IMR-90 (cell line): Measurements from ENCODE around the gene PFDN6. TPM values are rescaled to one million over a fixed set of nuclear protein-coding genes. Genes with fewer than 3 reads are reported as not detected.
A peak's percentile ranks its signal among the peaks of the same experiment; 100 is the strongest.

Source experiments
- ATAC-seq: fragments of 200-7000 bp; cut with Tn5 transposase; 2 replicates; pipeline ENCODE4 v1.9.1; 2020; ENCODE audit warnings: low read depth, mild to moderate bottlenecking, moderate library complexity
- BruUV-seq: library from RNA; stranded (reverse); fragments of 400-500 nt; replicated peaks from 2 replicates; lab custom pipeline; 2021; lab: Mats Ljungman, UMichigan
- CTCF ChIA-PET: fragments of 300-600 bp; formaldehyde crosslinking; extraction: SDS; loops from one replicate; lab custom pipeline; 2021; ENCODE audit warnings: antibody characterized with exemption; lab: Yijun Ruan, JAX
- POLR2A ChIA-PET: fragments of 300-600 bp; sonication (Branson Sonifier 250); formaldehyde crosslinking; loops from one replicate; lab custom pipeline; 2022; ENCODE audit warnings: antibody characterized with exemption; ENCODE audit not compliant: unreplicated experiment; lab: Charles Lee
- DNase-seq: peaks from one replicate; pipeline ENCODE4 v3.0.0; 2013
- H2AFZ ChIP-seq: replicated peaks from 2 replicates; pipeline ENCODE3; 2013; ENCODE audit warnings: low read length, mild to moderate bottlenecking; ENCODE audit not compliant: poor library complexity
- H2AK5ac ChIP-seq: 2 replicates; pipeline ENCODE4 v1.6.1; 2013; ENCODE audit warnings: low read depth, low read length, inconsistent platforms
- H2AK9ac ChIP-seq: replicated peaks from 2 replicates; pipeline ENCODE3; 2013; ENCODE audit warnings: mild to moderate bottlenecking, low read depth, low read length, moderate library complexity; ENCODE audit not compliant: poor library complexity
- H2BK120ac ChIP-seq: 2 replicates; pipeline ENCODE4 v1.6.1; 2013; ENCODE audit warnings: low read depth, low read length, inconsistent platforms
- H2BK15ac ChIP-seq: 3 replicates; pipeline ENCODE4 v1.6.1; 2013; ENCODE audit warnings: low read depth, low read length, inconsistent platforms
- H2BK20ac ChIP-seq: 2 replicates; pipeline ENCODE4 v1.6.1; 2013; ENCODE audit warnings: low read depth, mild to moderate bottlenecking, inconsistent platforms, low read length, moderate library complexity
- H2BK5ac ChIP-seq: 2 replicates; pipeline ENCODE4 v1.6.1; 2013; ENCODE audit warnings: mild to moderate bottlenecking, low read depth, low read length, inconsistent platforms; ENCODE audit not compliant: poor library complexity, severe bottlenecking
- H3K14ac ChIP-seq: replicated peaks from 2 replicates; pipeline ENCODE4 v1.6.1; 2013; ENCODE audit warnings: low read depth, low read length, inconsistent platforms
- H3K18ac ChIP-seq: 2 replicates; pipeline ENCODE4 v1.6.1; 2013; ENCODE audit warnings: low read depth, low read length, control low read depth
- H3K23ac ChIP-seq: 2 replicates; pipeline ENCODE4 v1.6.1; 2013; ENCODE audit warnings: low read depth, low read length, inconsistent platforms
- H3K27ac ChIP-seq: 2 replicates; pipeline ENCODE4 v1.5.1; 2013; ENCODE audit warnings: mild to moderate bottlenecking, control low read depth, low read length; ENCODE audit not compliant: insufficient read depth
- H3K27me3 ChIP-seq: 2 replicates; pipeline ENCODE4 v1.6.1; 2013; ENCODE audit warnings: low read length; ENCODE audit not compliant: control insufficient read depth, insufficient read depth
- H3K36me3 ChIP-seq: 2 replicates; pipeline ENCODE4 v1.6.1; 2013; ENCODE audit warnings: low read length, mixed read lengths; ENCODE audit not compliant: control insufficient read depth, insufficient read depth
- H3K4ac ChIP-seq: 2 replicates; pipeline ENCODE4 v1.6.1; 2013; ENCODE audit warnings: low read depth, low read length, inconsistent platforms
- H3K4me1 ChIP-seq: 2 replicates; pipeline ENCODE4 v1.6.1; 2013; ENCODE audit warnings: low read length, mixed read lengths; ENCODE audit not compliant: control insufficient read depth, insufficient read depth
- H3K4me2 ChIP-seq: 2 replicates; pipeline ENCODE4 v1.6.1; 2013; ENCODE audit warnings: low read depth, mild to moderate bottlenecking, control low read depth, low read length, moderate library complexity
- H3K4me3 ChIP-seq: 2 replicates; pipeline ENCODE4 v1.5.1; 2013; ENCODE audit warnings: low read depth, mild to moderate bottlenecking, control low read depth, low read length, moderate library complexity; ENCODE audit not compliant: insufficient read depth
- H3K56ac ChIP-seq: 2 replicates; pipeline ENCODE4 v1.6.1; 2013; ENCODE audit warnings: low read length, inconsistent platforms; ENCODE audit not compliant: insufficient read depth; ENCODE audit errors: extremely low read depth
- H3K79me1 ChIP-seq, 2 experiments: 2 replicates each; pipeline ENCODE4 v1.6.1; 2013; ENCODE audit warnings: low read length in 2 of 2, inconsistent platforms in 1 of 2, low read depth in 1 of 2
- H3K9ac ChIP-seq: 2 replicates; pipeline ENCODE4 v1.6.1; 2013; ENCODE audit warnings: low read depth, low read length, control low read depth
- H3K9me1 ChIP-seq: 2 replicates; pipeline ENCODE4 v1.6.1; 2013; ENCODE audit warnings: low read length, inconsistent platforms; ENCODE audit not compliant: insufficient read depth
- H3K9me3 ChIP-seq: 2 replicates; pipeline ENCODE4 v1.6.1; 2013; ENCODE audit warnings: low read length; ENCODE audit not compliant: control insufficient read depth, insufficient read depth
- H4K20me1 ChIP-seq: 2 replicates; pipeline ENCODE4 v1.6.1; 2013; ENCODE audit warnings: low read length, inconsistent platforms; ENCODE audit not compliant: insufficient read depth
- H4K5ac ChIP-seq: 2 replicates; pipeline ENCODE4 v1.6.1; 2013; ENCODE audit warnings: mild to moderate bottlenecking, low read depth, low read length, control low read depth
- H4K8ac ChIP-seq, 2 experiments: 2 replicates each; pipeline ENCODE4 v1.6.1; 2013; ENCODE audit warnings: low read depth in 2 of 2, low read length in 2 of 2, control low read depth in 1 of 2, inconsistent platforms in 1 of 2
- H4K91ac ChIP-seq: 2 replicates; pipeline ENCODE4 v1.6.1; 2013; ENCODE audit warnings: low read depth, low read length, inconsistent platforms; ENCODE audit not compliant: insufficient read depth
- BHLHE40 ChIP-seq: fragments of 150-350 bp; IDR thresholded peaks from 2 replicates; pipeline ENCODE4 v1.6.1; 2016; ENCODE audit warnings: mild to moderate bottlenecking, low read depth, low read length
- CEBPB ChIP-seq: IDR thresholded peaks from 2 replicates; pipeline ENCODE4 v1.6.1; 2012; ENCODE audit warnings: low read depth, low read length, improper control_type of control experiment
- FOS ChIP-seq: fragments of 150-350 bp; IDR thresholded peaks from 2 replicates; pipeline ENCODE4 v1.6.1; 2016; ENCODE audit warnings: low read depth, low read length
- MAFK ChIP-seq: IDR thresholded peaks from 2 replicates; pipeline ENCODE4 v1.6.1; 2012; ENCODE audit warnings: low read depth, low read length, improper control_type of control experiment
- MXI1 ChIP-seq: IDR thresholded peaks from 2 replicates; pipeline ENCODE4 v1.6.1; 2012; ENCODE audit warnings: low read depth, mild to moderate bottlenecking, low read length, moderate library complexity, borderline replicate concordance
- POLR2A ChIP-seq: IDR thresholded peaks from 2 replicates; pipeline ENCODE4 v1.6.1; 2012; ENCODE audit warnings: mild to moderate bottlenecking, low read depth, low read length
- RAD21 ChIP-seq: IDR thresholded peaks from 2 replicates; pipeline ENCODE4 v1.6.1; 2012; ENCODE audit warnings: low read length, improper control_type of control experiment
- SMC3 ChIP-seq: fragments of 150-350 bp; IDR thresholded peaks from 2 replicates; pipeline ENCODE4 v1.6.1; 2016; ENCODE audit warnings: low read depth, mild to moderate bottlenecking, antibody characterized with exemption, low read length, moderate library complexity
- dilution Hi-C: fragments of 300-500 bp; cut with HindIII; formaldehyde crosslinking; loops from one replicate; pipeline ENCODE4 v1.14.3; 2018; ENCODE audit warnings: low sequenced_read_pairs; ENCODE audit not compliant: unreplicated experiment
- in situ Hi-C: fragments of 300-500 bp; cut with MboI; formaldehyde crosslinking; loops from 3 replicates; pipeline ENCODE4 v1.14.3; 2019; ENCODE audit warnings: low sequenced_read_pairs, inconsistent platforms, mixed read lengths
- intact Hi-C: fragments of 100-400 bp; cut with micrococcal nuclease; formaldehyde crosslinking; loops from 2 replicates; pipeline ENCODE4 v1.10.0; 2022
- polyA plus RNA-seq, 3 experiments: library from polyadenylated mRNA; depleted of rRNA; stranded (reverse); fragments of >200 nt; gene quantifications; 2 replicates each; pipeline ENCODE4 v1.2.3, GENCODE V29; 2012; ENCODE audit warnings: low replicate concordance in 1 of 3
- total RNA-seq: library from RNA; depleted of rRNA; stranded (reverse); fragments of >200 nt; gene quantifications from 2 replicates; pipeline ENCODE4 v1.2.3, GENCODE V29; 2012
- TF ChIP-seq, protein P1 (sequence below): fragments of 150-350 bp; IDR thresholded peaks from 2 replicates; pipeline ENCODE4 v1.6.1; 2017; ENCODE audit warnings: mild to moderate bottlenecking, antibody characterized with exemption, low read length, low read depth
- TF ChIP-seq, protein P2 (sequence below): fragments of 150-350 bp; IDR thresholded peaks from 2 replicates; pipeline ENCODE4 v1.6.1; 2016; ENCODE audit warnings: low read depth, mild to moderate bottlenecking, low read length, moderate library complexity, borderline replicate concordance

PFDN6 gene
- total and polyA plus RNA-seq, 2 of the 4 experiments (the other 2 are of a cell fraction), result 24.4 to 92.1 TPM

DNA sequence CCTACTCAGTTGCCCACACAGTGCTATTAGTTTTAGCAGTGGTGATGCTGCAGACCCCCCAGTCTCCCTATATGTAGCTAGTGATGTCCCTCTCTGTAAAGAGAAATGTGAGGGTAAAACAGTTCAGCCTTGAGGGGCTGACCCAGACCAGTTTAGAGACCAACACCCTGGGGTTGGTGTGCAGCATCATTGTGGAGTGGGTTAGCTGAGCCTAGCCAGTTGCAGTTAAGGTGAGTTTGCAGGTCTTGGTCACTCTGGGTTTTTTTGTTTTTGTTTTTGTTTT, 12.9 kb upstream of the PFDN6 start:
- Histone ChIP-seq H4K5ac (peak overlapping the region; percentile 3; the same call in 1 of the 2 replicates), H3K4me1 (peaks cover 14% of the 10 kb centered on the region), H3K23ac (peak overlapping the region; percentile 36; the same call in 1 of the 2 replicates), H2BK120ac (no peak overlapping the region), H3K36me3 (peaks cover 61% of the 10 kb centered on the region), H3K56ac (peak overlapping the region; percentile 16; the same call in 1 of the 2 replicates), H3K9me1 (peaks cover 9% of the 10 kb centered on the region), H4K20me1 (peaks cover 80% of the 10 kb centered on the region), H2BK5ac (peak overlapping the region; percentile 7), H4K91ac (0 out of 2 replicates have a peak overlapping the region, but pooled peaks have one; percentile 12), H3K9me3 (no peaks in the 10 kb centered on the region), H3K4me2 (peak overlapping the region; percentile 71), H2BK20ac (no peak overlapping the region), H3K18ac (no peak overlapping the region), H3K27ac (peak overlapping the region; percentile 26), H4K8ac (peak overlapping the region; percentile 27 to 84; a peak in 3 of 4 replicates), H2AK5ac (0 out of 2 replicates have a peak overlapping the region, but pooled peaks have one; percentile 59), H3K14ac (peak overlapping the region; percentile 20), H3K79me1 (peaks cover 16 to 52% of the 10 kb centered on the region in 2 experiments), H2BK15ac (no peak overlapping the region), H3K4ac (peak overlapping the region; percentile 57), H3K9ac (peak overlapping the region; percentile 62), H2AK9ac (peak overlapping the region; percentile 21), H3K27me3 (no peaks in the 10 kb centered on the region), H3K4me3 (peak overlapping the region; percentile 46), H2AFZ (no peak overlapping the region)
- ATAC-seq, result no peak
- DNase-seq, result no peak
- intact Hi-C loops (no loop called here), dilution Hi-C loops (no loop called here), in situ Hi-C loops (no loop called here)
- BruUV-seq, result no TSS peak
- TF ChIP-seq BHLHE40, result no peak
- TF ChIP-seq MAFK, result no peak
- no peak for TF ChIP-seq POLR2A
- TF ChIP-seq FOS, result no peak
- TF ChIP-seq, protein P1, sequence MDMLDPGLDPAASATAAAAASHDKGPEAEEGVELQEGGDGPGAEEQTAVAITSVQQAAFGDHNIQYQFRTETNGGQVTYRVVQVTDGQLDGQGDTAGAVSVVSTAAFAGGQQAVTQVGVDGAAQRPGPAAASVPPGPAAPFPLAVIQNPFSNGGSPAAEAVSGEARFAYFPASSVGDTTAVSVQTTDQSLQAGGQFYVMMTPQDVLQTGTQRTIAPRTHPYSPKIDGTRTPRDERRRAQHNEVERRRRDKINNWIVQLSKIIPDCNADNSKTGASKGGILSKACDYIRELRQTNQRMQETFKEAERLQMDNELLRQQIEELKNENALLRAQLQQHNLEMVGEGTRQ, result no peak
- TF ChIP-seq CEBPB, result no peak
- TF ChIP-seq, protein P2, sequence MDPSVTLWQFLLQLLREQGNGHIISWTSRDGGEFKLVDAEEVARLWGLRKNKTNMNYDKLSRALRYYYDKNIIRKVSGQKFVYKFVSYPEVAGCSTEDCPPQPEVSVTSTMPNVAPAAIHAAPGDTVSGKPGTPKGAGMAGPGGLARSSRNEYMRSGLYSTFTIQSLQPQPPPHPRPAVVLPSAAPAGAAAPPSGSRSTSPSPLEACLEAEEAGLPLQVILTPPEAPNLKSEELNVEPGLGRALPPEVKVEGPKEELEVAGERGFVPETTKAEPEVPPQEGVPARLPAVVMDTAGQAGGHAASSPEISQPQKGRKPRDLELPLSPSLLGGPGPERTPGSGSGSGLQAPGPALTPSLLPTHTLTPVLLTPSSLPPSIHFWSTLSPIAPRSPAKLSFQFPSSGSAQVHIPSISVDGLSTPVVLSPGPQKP, result no peak
- TF ChIP-seq MXI1, result no peak
- no peak for TF ChIP-seq SMC3
- no peak for TF ChIP-seq RAD21
- ChIA-PET POLR2A (no interaction called here), CTCF (interaction anchor here (1.8 kb wide), 1 partner anchor 20 kb away, joined by 5 read pairs; no protein-coding TSS in a partner anchor)
